ENCODE measurements around the gene HES3.

Gene HES3

GRCh38 chr1:6254691-6255090 lies 10.7 kb downstream of the HES3 start:
- DNase-seq (ENCODE audit: extremely low read depth, low read depth), result no peak
- TF ChIP-seq CTCF (IDR thresholded peaks at IDR 0.05; ENCODE audit: low read depth, low read length), result no peak

GRCh38 chr1:6256645-6257044 lies 12.7 kb downstream of the HES3 start:
- no peak for DNase-seq (ENCODE audit: extremely low read depth, low read depth)
- TF ChIP-seq CTCF (IDR thresholded peaks at IDR 0.05; ENCODE audit: low read depth, low read length), result no peak

- no peak for DNase-seq (ENCODE audit: extremely low read depth, low read depth)
- TF ChIP-seq CTCF (IDR thresholded peaks at IDR 0.05; ENCODE audit: low read depth, low read length), result no peak
Measured at GRCh38 chr1:6257541-6258069, 13.6 kb downstream of the HES3 start.

- TF ChIP-seq CTCF (IDR thresholded peaks at IDR 0.05; ENCODE audit: low read depth, low read length), result no peak
- no peak for DNase-seq (ENCODE audit: extremely low read depth, low read depth)
Measured at GRCh38 chr1:6258675-6259074, 14.7 kb downstream of the HES3 start.

GRCh38 chr1:6259491-6260362 lies 15.7 kb downstream of the HES3 start:
- TF ChIP-seq CTCF (IDR thresholded peaks at IDR 0.05; ENCODE audit: low read depth, low read length), result no peak
- DNase-seq (ENCODE audit: extremely low read depth, low read depth), result no peak

GRCh38 chr1:6260433-6260934 lies 16.5 kb downstream of the HES3 start:
- TF ChIP-seq CTCF (IDR thresholded peaks at IDR 0.05; ENCODE audit: low read depth, low read length), result no peak; the same call in 1 of the 2 replicates
- DNase-seq (ENCODE audit: extremely low read depth, low read depth), result no peak

GRCh38 chr1:6260961-6261614 lies 17.1 kb downstream of the HES3 start, which contains the start of gene GPR153:
Gene GPR153 (minus strand): TSS chr1:6261098. CDS start chr1:6254905, 6,193 bp downstream.
- no peak for TF ChIP-seq CTCF (IDR thresholded peaks at IDR 0.05; ENCODE audit: low read depth, low read length)
- no peak for DNase-seq (ENCODE audit: extremely low read depth, low read depth)
